Fibroblast of pulmonary artery (primary cell): ENCODE data around the gene CCDC136.

ENCODE experiments used
- DNase-seq: peaks from one replicate; pipeline ENCODE4 v3.0.0-alpha.2; 2010; ENCODE audit warnings: low read depth
- H3K4me3 ChIP-seq: replicated peaks from 2 replicates; pipeline ENCODE4 v1.5.1; 2011; ENCODE audit warnings: low read depth, mild to moderate bottlenecking, control low read depth, low read length, moderate library complexity
- CTCF ChIP-seq: IDR thresholded peaks from 2 replicates; pipeline ENCODE4 v1.5.1; 2011; ENCODE audit warnings: mild to moderate bottlenecking, control low read depth, low read length, inconsistent platforms; ENCODE audit errors: missing control alignments

The CCDC136 gene

GRCh38 chr7:128858380-128859231 lies 66.8 kb downstream of the CCDC136 start:
- no peak for TF ChIP-seq CTCF
- DNase-seq: no peak
- no peak overlapping the region for H3K4me3 ChIP-seq

GRCh38 chr7:128859232-128860157 lies 67.7 kb downstream of the CCDC136 start:
- H3K4me3 ChIP-seq: no peak overlapping the region
- DNase-seq: no peak

GRCh38 chr7:128860158-128861073 lies 68.6 kb downstream of the CCDC136 start:
- TF ChIP-seq CTCF: peak; percentile 36
- DNase-seq: peak; percentile 54

More at GRCh38 chr7:128859232-128860157, 67.7 kb downstream of the CCDC136 start:
- no peak for TF ChIP-seq CTCF

GRCh38 chr7:128861957-128862570 lies 70.3 kb downstream of the CCDC136 start:
- DNase-seq: no peak
- no peak for TF ChIP-seq CTCF
- H3K4me3 ChIP-seq: peak overlapping the region; percentile 95

More at GRCh38 chr7:128860158-128861073, 68.6 kb downstream of the CCDC136 start:
- H3K4me3 ChIP-seq: no peak overlapping the region

GRCh38 chr7:128862571-128863432 lies 71.0 kb downstream of the CCDC136 start, which contains the start of gene ATP6V1F:
Gene ATP6V1F (plus strand): TSS chr7:128862856. CDS start chr7:128862905, 49 bp downstream.
- DNase-seq: peak; percentile 98
- peak within 1 kb of the TSS; percentile 95 for H3K4me3 ChIP-seq
- no peak for TF ChIP-seq CTCF
